ENCODE data around the gene CYS1. TPM values are rescaled to one million over a fixed set of nuclear protein-coding genes. Genes with fewer than 3 reads are reported as not detected.

CYS1 gene
- total and polyA plus RNA-seq, 2 of the 8 experiments (the other 6 are each of a cell fraction or from before 2014, with no cell fraction given) = 0.09 to 0.13 TPM

GRCh38 chr2:10078001-10078400 lies 2.2 kb downstream of the CYS1 start:
- Histone ChIP-seq H3K14ac (ENCODE audit: insufficient read length) (no peak overlapping the region), H4K5ac (ENCODE audit: insufficient read length, low read depth, low read length) (no peak overlapping the region), H2AK5ac (ENCODE audit: low read depth, low read length) (peak overlapping the region; percentile 15; the same call in 1 of the 2 replicates), H3K36me3 (ENCODE audit: control insufficient read depth in 2 of 4, insufficient read depth in 4 of 4, low read length in 3 of 4) (no peaks in the 10 kb centered on the region), H2AFZ (ENCODE audit: low read length) (no peak overlapping the region), H3K27ac (ENCODE audit: low read depth, low read length) (no peak overlapping the region), H3K23ac (ENCODE audit: insufficient read length) (no peak overlapping the region), H4K20me1 (replicated peaks in 1 of 2; ENCODE audit: control insufficient read depth in 1 of 2, insufficient read depth in 2 of 2, low read length in 2 of 2) (no peaks in the 10 kb centered on the region), H2BK12ac (ENCODE audit: low read depth, low read length) (no peak overlapping the region), H3K79me2 (ENCODE audit: control insufficient read depth in 1 of 2, insufficient read depth in 2 of 2, low read length in 2 of 2) (no peaks in the 10 kb centered on the region), H2BK15ac (ENCODE audit: low read length) (no peak overlapping the region; the same call in 1 of the 2 replicates), H3K23me2 (ENCODE audit: low read depth, low read length) (peaks cover 10% of the 10 kb centered on the region; the same call in 1 of the 2 replicates), H3K4me2 (ENCODE audit: insufficient read depth in 1 of 2, low read depth in 2 of 2, low read length in 2 of 2) (no peak overlapping the region; a peak in 1 of 4 replicates), H2BK5ac (ENCODE audit: low read depth, low read length) (no peak overlapping the region), H3K9ac (replicated peaks in 1 of 4; ENCODE audit: extremely low read depth in 1 of 4, low read depth in 3 of 4, low read length in 3 of 4) (no peak overlapping the region), H3K79me1 (ENCODE audit: low read depth, low read length) (no peaks in the 10 kb centered on the region), H2BK120ac (replicated peaks; ENCODE audit: low read depth, low read length) (no peak overlapping the region), H3K9me3 (ENCODE audit: insufficient read depth in 2 of 2, low read depth in 1 of 2, low read length in 1 of 2) (no peaks in the 10 kb centered on the region), H3K56ac (replicated peaks; ENCODE audit: insufficient read length, low read depth, low read length) (no peak overlapping the region), H4K8ac (ENCODE audit: extremely low read depth, insufficient read depth, low read length) (no peak overlapping the region), H4K91ac (replicated peaks; ENCODE audit: insufficient read length, low read length) (no peak overlapping the region), H3K27me3 (replicated peaks in 1 of 4; ENCODE audit: control insufficient read depth in 3 of 4, extremely low read depth in 1 of 4, insufficient read depth in 3 of 4, low read length in 3 of 4) (peaks cover 14 to 32% (median 25%) of the 10 kb centered on the region in 4 experiments), H3K4ac (replicated peaks; ENCODE audit: insufficient read length, low read depth, low read length) (no peak overlapping the region), H3K4me3 (ENCODE audit: extremely low read depth in 1 of 4, insufficient read depth in 2 of 4, low read depth in 3 of 4, low read length in 4 of 4) (no peak overlapping the region), H3K18ac (ENCODE audit: extremely low read depth, low read length) (no peak overlapping the region), H2BK20ac (ENCODE audit: low read length) (no peak overlapping the region), H3K4me1 (replicated peaks in 1 of 4; ENCODE audit: control insufficient read depth in 3 of 4, insufficient read depth in 4 of 4, low read length in 3 of 4) (peaks cover 2 to 13% (median 9%) of the 10 kb centered on the region in 4 experiments; a peak in 4 of 7 replicates)
- ChIA-PET POLR2A (ENCODE audit: partially characterized antibody) (interaction anchor here (1.3 to 1.5 kb wide), 2 partner anchors 18 to 35 kb away, joined by 3 to 5 read pairs; partner anchors contain the start of gene KLF11), CTCF (ENCODE audit: partially characterized antibody) (interaction anchor here (1.0 to 20.0 kb wide), 5 partner anchors 16 to 358 kb away, joined by 3 to 429 read pairs (median 7); no protein-coding TSS in a partner anchor)
- WGBS, 2 experiments (ENCODE audit: extremely low coverage in 1 of 2, insufficient coverage in 1 of 2, insufficient read length in 1 of 2, insufficient replicate concordance in 2 of 2, low coverage in 1 of 2, low lambda C conversion rate in 2 of 2, missing lambda C conversion rate in 1 of 2) = 95% methylated on average over 6 of the region's 7 CpGs; no CpG with 5 or more reads in 1 of the 2 experiments
- FAIRE-seq (no peak), DNase-seq (ENCODE audit: low read depth in 1 of 2, low spot score in 2 of 2) (no peak)
- no peak for TF ChIP-seq RFX5 (IDR thresholded peaks at IDR 0.05; ENCODE audit: borderline replicate concordance, low read depth, low read length)
- no peak for TF ChIP-seq TAF1 (IDR thresholded peaks at IDR 0.05; ENCODE audit: low read depth, low read length)
- TF ChIP-seq, protein P1, sequence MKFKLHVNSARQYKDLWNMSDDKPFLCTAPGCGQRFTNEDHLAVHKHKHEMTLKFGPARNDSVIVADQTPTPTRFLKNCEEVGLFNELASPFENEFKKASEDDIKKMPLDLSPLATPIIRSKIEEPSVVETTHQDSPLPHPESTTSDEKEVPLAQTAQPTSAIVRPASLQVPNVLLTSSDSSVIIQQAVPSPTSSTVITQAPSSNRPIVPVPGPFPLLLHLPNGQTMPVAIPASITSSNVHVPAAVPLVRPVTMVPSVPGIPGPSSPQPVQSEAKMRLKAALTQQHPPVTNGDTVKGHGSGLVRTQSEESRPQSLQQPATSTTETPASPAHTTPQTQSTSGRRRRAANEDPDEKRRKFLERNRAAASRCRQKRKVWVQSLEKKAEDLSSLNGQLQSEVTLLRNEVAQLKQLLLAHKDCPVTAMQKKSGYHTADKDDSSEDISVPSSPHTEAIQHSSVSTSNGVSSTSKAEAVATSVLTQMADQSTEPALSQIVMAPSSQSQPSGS (IDR thresholded peaks at IDR 0.05; ENCODE audit: low read length) = no peak
- no peak for TF ChIP-seq HDAC6 (IDR thresholded peaks at IDR 0.05; ENCODE audit: low read depth, low read length)
- no peak for TF ChIP-seq SAP30 (IDR thresholded peaks at IDR 0.05; ENCODE audit: insufficient read depth, insufficient replicate concordance, low read length)
- TF ChIP-seq SUZ12 (IDR thresholded peaks at IDR 0.05; ENCODE audit: low read length) = no peak
- no peak for TF ChIP-seq MAX (IDR thresholded peaks at IDR 0.05)
- TF ChIP-seq CBX5 (IDR thresholded peaks at IDR 0.05; ENCODE audit: low read depth, low read length) = no peak
- TF ChIP-seq SRF (IDR thresholded peaks at IDR 0.05; ENCODE audit: low read depth, low read length) = no peak
- no peak for TF ChIP-seq GTF2F1 (IDR thresholded peaks at IDR 0.05; ENCODE audit: borderline replicate concordance, low read depth, low read length)

Measured in H1 (cell line).